Lung microvascular endothelial cell (primary cell): ENCODE data around the gene NKTR. TPM values are rescaled to one million over a fixed set of nuclear protein-coding genes. Genes with fewer than 3 reads are reported as not detected.

Experiments
- DNase-seq, 2 donors: peaks; one replicate each; pipeline versions ENCODE4 v3.0.0 to v3.0.0-alpha.2; 2010; ENCODE audit warnings: low read depth in 2 of 2
- total RNA-seq: library from RNA; depleted of rRNA; stranded (reverse); fragments of >200 nt; gene quantifications from 2 replicates; pipeline ENCODE4 v1.2.1, GENCODE V29; 2014

The NKTR gene
- total RNA-seq, 1 donor from 2014 or later: 46.0 TPM

- no peak for DNase-seq
These were observed 93.0 kb downstream of the NKTR start for GRCh38 chr3:42693530-42693930.

- no peak for DNase-seq
These were observed 93.9 kb downstream of the NKTR start for GRCh38 chr3:42694366-42694765.

GRCh38 chr3:42696356-42697288, 96.1 kb downstream of the NKTR start:
- no peak for DNase-seq

- DNase-seq: no peak
These were observed 97.0 kb downstream of the NKTR start for GRCh38 chr3:42697289-42698051.

Other genes with a start within 250 kb of the NKTR start
- gene LYZL4, start 190.1 kb upstream of the NKTR start, total RNA-seq: not detected in 2 replicates
- under 0.01 TPM in 1 of 2 replicates, not detected in the other for gene VIPR1, start 98.0 kb upstream of the NKTR start, total RNA-seq
- gene SEC22C, start 18.7 kb upstream of the NKTR start, total RNA-seq: 63.6 and 95.6 TPM in 2 replicates
- gene SS18L2, start 9.8 kb upstream of the NKTR start, total RNA-seq: 27.9 and 35.3 TPM in 2 replicates
- gene ZBTB47, start 53.0 kb downstream of the NKTR start, total RNA-seq: 9.8 and 23.6 TPM in 2 replicates
- gene KLHL40, start 84.9 kb downstream of the NKTR start, total RNA-seq: not detected in 2 replicates
- gene HHATL, start 102.1 kb downstream of the NKTR start, total RNA-seq: not detected in 2 replicates
- 0.20 and 0.22 TPM in 2 replicates for gene CCDC13, start 172.6 kb downstream of the NKTR start, total RNA-seq
- gene HIGD1A, start 203.8 kb downstream of the NKTR start, total RNA-seq: 93.5 and 95.5 TPM in 2 replicates
- 4.8 and 71.4 TPM in 2 replicates for gene ACKR2, start 208.8 kb downstream of the NKTR start, total RNA-seq